ENCODE measurements around the gene PIK3C2G. TPM values are rescaled to one million over a fixed set of nuclear protein-coding genes. Genes with fewer than 3 reads are reported as not detected.

The PIK3C2G gene
- total and polyA plus RNA-seq, 2 donors from 2014 or later: 4.4 to 5.8 TPM

DNA sequence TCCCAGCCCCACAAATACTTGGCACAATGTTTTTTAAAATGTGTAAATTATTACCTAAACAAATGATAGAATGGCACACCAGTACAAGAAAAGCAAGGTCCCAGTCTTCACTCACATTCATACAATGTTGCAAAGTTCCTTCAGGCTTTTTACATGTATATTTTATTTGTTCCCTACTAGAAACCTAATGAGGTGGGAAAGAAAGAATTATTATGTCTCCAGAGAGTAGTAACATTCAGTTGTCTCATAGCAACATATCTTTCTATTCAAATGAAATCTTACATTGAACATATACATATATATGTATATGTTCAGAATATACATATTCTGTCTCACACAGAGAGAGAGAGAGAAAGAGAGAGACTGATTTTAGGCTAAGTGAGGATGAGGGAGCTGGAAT is 391.3 kb downstream of the PIK3C2G start:
- H3K27ac ChIP-seq (ENCODE audit: low read depth in 2 of 2, low read length in 2 of 2): no peak overlapping the region
- intact Hi-C loops (cut with DNase I): no loop called here
- FAIRE-seq: no peak

GRCh38 chr12:18653465-18653864 is 392.1 kb downstream of the PIK3C2G start:
- Histone ChIP-seq H3K9ac (ENCODE audit: low read length in 3 of 3) (no peak overlapping the region), H3K27me3 (ENCODE audit: control insufficient read depth, insufficient read depth, low read length) (no peaks in the 10 kb centered on the region), H3K9me3 (ENCODE audit: control insufficient read depth in 2 of 3, insufficient read depth in 1 of 3, low read length in 3 of 3) (no peaks in the 10 kb centered on the region), H3K27ac (ENCODE audit: low read depth in 2 of 2, low read length in 2 of 2) (no peak overlapping the region), H3K36me3 (ENCODE audit: control insufficient read depth in 2 of 3, insufficient read depth in 3 of 3, low read length in 3 of 3) (no peaks in the 10 kb centered on the region), H3K4me1 (ENCODE audit: control insufficient read depth in 2 of 3, insufficient read depth in 2 of 3, low read depth in 1 of 3, low read length in 3 of 3) (no peaks in the 10 kb centered on the region), H3K4me3 (ENCODE audit: low read length in 3 of 3) (no peak overlapping the region)
- intact Hi-C loops (cut with DNase I): no loop called here
- FAIRE-seq (no peak), DNase-seq (no peak)
- no peak for TF ChIP-seq CTCF (IDR thresholded peaks at IDR 0.05; ENCODE audit: borderline replicate concordance, extremely low read depth, insufficient read depth)

More for the DNA sequence above, 391.3 kb downstream of the PIK3C2G start:
- Histone ChIP-seq H3K9ac (ENCODE audit: low read length in 3 of 3) (no peak overlapping the region), H3K4me1 (ENCODE audit: control insufficient read depth in 2 of 3, insufficient read depth in 2 of 3, low read depth in 1 of 3, low read length in 3 of 3) (no peaks in the 10 kb centered on the region), H3K36me3 (ENCODE audit: control insufficient read depth in 2 of 3, insufficient read depth in 3 of 3, low read length in 3 of 3) (no peaks in the 10 kb centered on the region), H3K4me3 (ENCODE audit: low read length in 3 of 3) (no peak overlapping the region), H3K27me3 (ENCODE audit: control insufficient read depth, insufficient read depth, low read length) (no peaks in the 10 kb centered on the region), H3K9me3 (ENCODE audit: control insufficient read depth in 2 of 3, insufficient read depth in 1 of 3, low read length in 3 of 3) (no peaks in the 10 kb centered on the region)
- no peak for DNase-seq
- TF ChIP-seq CTCF (IDR thresholded peaks at IDR 0.05; ENCODE audit: borderline replicate concordance, extremely low read depth, insufficient read depth): no peak

- no peak overlapping the region for H3K9ac ChIP-seq (ENCODE audit: low read length in 3 of 3)
- H3K27ac ChIP-seq (ENCODE audit: low read depth in 2 of 2, low read length in 2 of 2): no peak overlapping the region
- no peak for TF ChIP-seq CTCF (IDR thresholded peaks at IDR 0.05; ENCODE audit: borderline replicate concordance, extremely low read depth, insufficient read depth)
- DNase-seq (no peak), FAIRE-seq (no peak)
- H3K36me3 ChIP-seq (ENCODE audit: control insufficient read depth in 2 of 3, insufficient read depth in 3 of 3, low read length in 3 of 3): no peaks in the 10 kb centered on the region
- H3K4me1 ChIP-seq (ENCODE audit: control insufficient read depth in 2 of 3, insufficient read depth in 2 of 3, low read depth in 1 of 3, low read length in 3 of 3): no peaks in the 10 kb centered on the region
- intact Hi-C loops (cut with DNase I): no loop called here
- H3K27me3 ChIP-seq (ENCODE audit: control insufficient read depth, insufficient read depth, low read length): no peaks in the 10 kb centered on the region
- H3K4me3 ChIP-seq (ENCODE audit: low read length in 3 of 3): no peak overlapping the region
- H3K9me3 ChIP-seq (ENCODE audit: control insufficient read depth in 2 of 3, insufficient read depth in 1 of 3, low read length in 3 of 3): no peaks in the 10 kb centered on the region
Measured at GRCh38 chr12:18655351-18655750, 394.0 kb downstream of the PIK3C2G start.

- no peak for DNase-seq
- intact Hi-C loops (cut with DNase I): no loop called here
- H3K9me3 ChIP-seq (ENCODE audit: control insufficient read depth in 2 of 3, insufficient read depth in 1 of 3, low read length in 3 of 3): peaks cover 0 to 5% (median 3%) of the 10 kb centered on the region in 3 donors
- no peak overlapping the region for H3K9ac ChIP-seq (ENCODE audit: low read length in 3 of 3)
- H3K27me3 ChIP-seq (ENCODE audit: control insufficient read depth, insufficient read depth, low read length): no peaks in the 10 kb centered on the region
- FAIRE-seq: no peak
- H3K27ac ChIP-seq (ENCODE audit: low read depth in 2 of 2, low read length in 2 of 2): no peak overlapping the region
- no peaks in the 10 kb centered on the region for H3K36me3 ChIP-seq (ENCODE audit: control insufficient read depth in 2 of 3, insufficient read depth in 3 of 3, low read length in 3 of 3)
- no peak for TF ChIP-seq CTCF (IDR thresholded peaks at IDR 0.05; ENCODE audit: borderline replicate concordance, extremely low read depth, insufficient read depth)
- no peaks in the 10 kb centered on the region for H3K4me1 ChIP-seq (ENCODE audit: control insufficient read depth in 2 of 3, insufficient read depth in 2 of 3, low read depth in 1 of 3, low read length in 3 of 3)
- H3K4me3 ChIP-seq (ENCODE audit: low read length in 3 of 3): no peak overlapping the region
Measured at GRCh38 chr12:18658179-18658578, 396.9 kb downstream of the PIK3C2G start.

All from kidney (tissue), 14 donors.